KG1 (cell line): ENCODE results near the gene SMCR8.
"Not testable (repeated sequence)": the region's sequence is repeated elsewhere in the genome, so short reads cannot be mapped to it uniquely, and the experiment has no call there.

Source experiments
- DNase-seq: peaks from one replicate; lab custom pipeline; 2025; lab: John Stamatoyannopoulos, UW

SMCR8 gene

DNA sequence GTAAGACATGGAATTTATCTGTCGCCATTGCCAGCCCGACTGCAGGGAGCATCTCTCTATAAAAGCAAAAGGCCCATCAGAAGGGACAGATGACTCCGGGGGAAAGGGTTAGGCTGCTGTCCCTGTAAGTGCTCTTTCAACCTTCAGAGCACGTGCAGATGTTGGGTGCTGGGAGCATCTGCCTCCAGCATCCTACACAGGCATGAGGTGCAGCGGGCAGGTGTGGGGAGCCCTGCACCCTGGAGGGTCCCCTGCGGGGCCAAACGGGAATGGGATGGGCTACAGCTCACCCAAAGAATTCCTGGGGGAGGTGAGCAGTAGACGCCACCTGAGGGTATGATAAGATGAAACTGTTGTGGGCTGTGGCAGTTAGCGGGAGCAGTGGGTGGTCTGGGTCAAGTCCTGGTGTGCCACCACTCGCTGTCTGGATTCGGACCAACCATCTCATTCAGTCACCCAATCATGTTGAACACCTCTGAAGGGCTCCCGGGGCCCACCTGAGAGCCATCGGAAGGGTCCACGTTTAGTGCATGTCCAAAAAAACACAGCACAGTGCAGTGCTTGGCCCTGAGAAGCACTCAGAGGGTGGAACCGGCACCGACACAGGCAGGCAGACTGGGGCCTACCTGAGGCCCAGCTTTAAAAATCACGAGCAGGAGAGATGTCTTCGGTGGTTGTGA is 3.8 kb downstream of the SMCR8 start:
- no peak for DNase-seq

DNA sequence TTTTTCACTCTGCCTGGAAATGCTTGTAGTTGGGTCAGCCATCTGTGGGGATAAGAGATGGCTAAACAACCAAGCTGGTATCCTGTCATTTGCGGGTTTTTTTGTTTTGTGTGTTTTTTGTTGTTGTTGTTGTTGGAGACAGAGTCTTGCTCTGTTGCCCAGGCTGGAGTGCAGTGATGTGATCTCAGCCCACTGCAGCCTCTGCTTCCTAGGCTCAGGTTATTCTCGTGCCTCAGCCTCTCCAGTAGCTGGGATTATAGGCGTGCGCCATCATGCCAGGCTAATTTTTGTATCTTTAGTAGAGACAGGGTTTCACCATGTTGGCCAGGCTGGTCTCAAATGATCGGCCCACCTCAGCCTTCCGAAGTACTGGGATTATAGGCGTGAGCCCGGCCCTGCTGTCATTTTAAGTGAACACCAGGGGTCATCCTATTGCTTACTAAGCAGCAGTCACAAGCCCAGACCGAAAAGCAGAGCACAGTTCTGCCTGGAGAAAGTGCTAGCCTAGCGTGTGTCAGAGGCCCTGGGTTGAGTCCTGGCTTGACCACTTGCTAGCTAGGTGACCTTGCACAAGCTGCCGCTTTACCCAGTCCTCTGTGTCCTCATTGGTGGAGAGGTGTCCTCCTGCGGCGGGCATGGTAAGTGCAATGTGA is 4.6 kb downstream of the SMCR8 start:
- no peak for DNase-seq

DNA sequence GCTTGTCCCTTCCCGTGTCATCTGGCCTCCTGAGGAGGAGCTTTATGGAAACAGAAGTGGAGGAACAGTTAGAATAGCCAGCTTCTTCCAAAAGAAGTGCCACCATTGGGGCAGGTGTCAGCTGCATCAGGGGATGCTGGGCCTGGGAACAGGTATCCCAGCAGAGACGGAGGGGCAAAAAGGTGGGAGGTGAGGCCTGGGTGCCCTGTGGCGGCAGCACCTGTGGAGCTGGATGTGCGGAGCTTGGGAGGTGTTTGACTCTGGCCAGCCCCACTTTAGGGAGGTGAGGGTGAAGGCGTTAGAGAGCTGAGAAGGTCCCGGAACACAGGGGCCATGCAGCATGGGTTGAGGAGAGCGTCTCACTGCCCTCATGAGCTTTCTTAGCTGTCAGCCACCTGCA is 5.2 kb downstream of the SMCR8 start:
- DNase-seq: no peak

DNA sequence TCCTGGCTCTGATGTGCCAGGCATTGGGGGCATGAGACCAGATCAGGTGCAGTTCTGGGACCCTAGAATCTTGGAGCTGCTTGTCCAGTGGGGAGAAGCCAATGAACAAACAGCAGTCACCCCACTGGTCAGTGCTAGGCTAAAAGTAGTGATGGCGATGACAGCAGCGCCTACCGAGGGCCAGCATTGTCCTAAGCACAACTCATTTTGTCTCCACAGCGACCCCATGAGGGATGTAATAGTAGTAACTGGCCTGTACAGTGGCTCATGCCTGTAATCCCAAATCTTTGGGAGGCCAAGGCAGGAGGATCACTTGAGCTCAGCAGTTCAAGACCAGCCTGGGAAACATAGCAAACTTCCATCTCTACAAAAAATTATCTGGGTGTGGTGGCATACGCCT is 6.2 kb downstream of the SMCR8 start:
- no peak for DNase-seq

DNA sequence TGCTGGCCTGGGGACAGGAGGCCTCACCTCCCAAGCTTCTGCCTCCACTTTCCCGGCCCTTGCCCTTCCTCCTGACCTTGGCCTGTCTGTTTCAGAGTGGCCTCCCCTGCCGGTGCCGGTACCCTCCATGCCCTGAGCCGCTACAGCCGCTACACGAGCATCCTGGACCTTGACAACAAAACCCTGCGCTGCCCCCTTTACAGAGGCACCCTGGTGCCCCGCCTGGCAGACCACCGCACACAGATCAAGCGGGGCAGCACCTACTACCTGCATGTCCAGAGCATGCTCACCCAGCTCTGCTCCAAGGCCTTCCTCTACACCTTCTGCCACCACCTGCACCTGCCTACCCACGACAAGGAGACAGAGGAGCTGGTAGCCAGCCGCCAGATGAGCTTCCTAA is 7.4 kb downstream of the SMCR8 start:
- DNase-seq: no peak

DNA sequence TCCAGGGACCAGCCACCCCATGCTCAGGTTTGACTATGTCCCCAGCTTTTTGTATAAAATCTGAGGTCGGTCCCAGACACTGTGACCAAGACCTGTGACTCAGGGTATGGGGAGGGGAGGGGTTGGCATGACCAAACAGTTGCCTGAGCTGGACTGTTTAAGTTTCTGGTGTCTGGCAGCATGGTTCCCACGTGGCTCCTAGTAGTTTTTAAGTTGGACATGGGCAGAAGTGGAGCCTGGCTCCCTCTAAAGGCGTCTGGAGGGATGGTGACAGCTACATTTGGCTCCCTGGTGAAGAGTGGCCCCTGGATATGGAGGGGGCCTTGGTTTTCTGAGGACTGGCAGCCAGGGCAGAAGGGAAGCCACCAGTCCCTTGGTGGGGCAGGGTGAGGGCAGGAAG is 7.9 kb downstream of the SMCR8 start:
- no peak for DNase-seq

DNA sequence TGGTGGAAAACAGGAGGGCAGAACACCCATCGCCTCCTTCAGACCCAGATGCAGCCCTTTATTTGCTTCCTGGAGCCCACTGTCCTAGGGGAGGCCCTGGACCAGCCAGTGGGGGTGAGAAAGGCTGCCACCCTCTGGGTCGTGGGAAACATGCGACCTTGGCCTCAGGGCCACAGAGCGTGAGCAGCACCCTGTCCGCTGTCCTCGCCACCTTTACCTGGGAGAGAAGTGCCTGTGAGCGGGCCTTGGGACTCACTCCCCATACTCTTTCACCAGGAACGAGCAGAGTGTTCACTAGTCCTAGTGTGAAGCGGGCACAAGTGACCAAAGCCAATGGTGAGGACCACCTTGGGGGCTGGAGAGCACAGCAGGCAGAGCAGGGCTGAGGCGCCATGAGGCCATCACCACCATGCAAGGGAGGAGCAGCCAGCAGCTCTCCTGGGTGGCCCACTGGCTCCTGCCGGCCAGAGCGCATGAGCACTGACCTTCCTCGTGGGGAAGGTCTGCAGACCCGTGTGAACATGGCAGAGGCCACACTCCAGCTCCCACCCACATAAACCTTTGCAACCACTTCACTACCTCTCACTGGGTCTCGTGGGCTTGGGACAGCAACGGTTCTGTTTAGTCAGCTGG is 8.5 kb downstream of the SMCR8 start:
- DNase-seq: no peak

DNA sequence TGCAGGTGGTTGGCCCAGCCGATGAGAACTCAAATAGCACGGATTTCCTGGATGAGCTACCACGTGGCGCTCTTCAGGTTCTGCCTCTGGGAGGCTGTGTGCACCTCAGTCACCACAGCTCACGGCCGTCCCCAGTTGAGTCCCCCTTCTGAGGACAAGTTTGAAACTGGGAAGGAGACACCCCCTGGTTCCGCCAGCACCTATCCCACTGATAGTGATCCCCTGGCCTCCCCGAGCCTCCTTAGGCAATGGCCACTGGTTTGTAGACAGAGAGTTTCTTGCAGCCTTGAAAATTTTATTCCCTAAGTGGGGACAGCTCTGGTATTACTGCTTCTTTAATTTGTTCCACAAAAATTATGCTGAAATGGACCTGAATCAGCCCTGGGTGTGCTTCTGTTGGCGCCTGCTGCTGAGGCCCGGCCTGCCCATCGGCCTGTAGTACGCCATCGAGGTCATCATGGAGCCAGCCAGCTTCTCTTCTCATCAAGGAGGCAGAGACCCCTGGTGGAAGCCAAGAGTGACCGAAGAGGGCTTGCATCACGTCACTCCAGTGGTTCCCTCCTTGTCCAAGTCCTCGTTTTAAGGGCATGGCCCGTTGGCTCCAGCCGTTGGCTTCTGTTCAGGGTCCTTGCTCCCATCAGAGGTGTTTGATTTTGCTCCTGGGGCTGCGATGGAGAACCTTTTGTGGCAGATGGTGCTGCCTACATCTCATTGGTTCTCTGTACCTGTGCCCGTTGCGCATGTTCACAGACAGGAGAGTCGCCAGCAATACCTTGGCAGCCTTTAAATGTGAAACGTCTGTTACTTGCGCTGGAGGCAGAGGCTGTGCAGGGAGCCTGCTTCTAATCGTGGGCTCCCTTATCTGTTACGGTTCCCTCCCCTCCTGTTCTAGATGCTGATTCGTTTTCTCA is 9.3 kb downstream of the SMCR8 start:
- no peak for DNase-seq

DNA sequence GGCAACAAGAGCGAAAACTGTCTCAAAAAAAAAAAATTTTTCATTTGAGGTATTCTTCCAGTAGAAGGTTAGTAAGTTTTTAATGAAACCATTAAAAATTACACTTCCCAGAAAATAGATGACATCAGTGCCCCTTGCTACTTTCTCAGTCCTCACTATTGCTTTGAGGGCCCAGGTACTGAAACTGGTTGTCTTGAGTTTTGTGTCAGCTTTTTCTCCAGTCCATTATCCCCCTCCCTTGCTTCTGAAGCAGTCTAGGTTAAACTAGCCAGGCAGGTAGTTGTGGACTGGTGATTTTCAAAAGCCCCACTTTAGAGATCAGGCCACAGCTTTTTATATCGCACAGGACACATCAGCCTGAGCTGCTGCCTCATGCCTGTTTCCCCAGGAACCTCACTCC is 10.9 kb downstream of the SMCR8 start:
- no peak for DNase-seq

DNA sequence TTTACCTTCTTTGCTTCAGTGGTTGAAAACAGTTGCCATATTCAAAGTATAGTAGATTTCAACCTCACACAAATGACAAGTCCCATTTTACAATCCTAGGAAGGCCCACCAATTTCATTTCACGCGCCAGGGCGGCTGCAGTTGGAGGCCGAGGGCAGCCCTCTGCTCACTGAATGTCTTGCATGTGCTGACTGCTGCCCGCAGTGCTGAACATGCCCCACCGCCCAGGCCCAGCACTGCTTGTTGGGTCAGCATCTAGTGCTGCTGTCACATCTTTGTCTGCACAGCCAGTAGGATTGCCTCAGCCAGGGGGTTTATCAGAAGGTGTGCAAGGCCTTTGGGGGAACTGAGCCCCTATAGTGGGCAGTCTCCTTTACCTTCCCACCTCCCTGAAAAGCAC is 11.5 kb downstream of the SMCR8 start:
- DNase-seq: no peak

DNA sequence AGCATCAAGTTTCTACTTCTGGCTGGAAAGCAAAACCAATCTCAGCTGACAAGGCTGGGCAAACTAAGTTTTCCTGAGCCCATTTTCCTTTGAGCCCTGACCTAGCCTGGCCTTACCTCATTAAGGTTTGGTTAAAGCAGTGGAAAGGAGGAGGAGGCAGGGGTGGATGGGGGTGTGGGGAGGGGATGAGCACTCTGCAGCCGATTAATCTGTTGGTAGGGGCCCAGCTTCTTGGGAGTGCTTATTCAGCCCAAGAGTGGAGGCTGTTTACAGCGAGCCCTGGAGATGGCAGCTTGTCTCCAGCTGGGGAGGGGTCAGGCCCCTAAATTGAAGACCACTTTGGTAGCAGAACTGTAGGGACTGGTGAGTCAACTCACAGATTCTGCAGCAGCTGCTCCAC is 12.0 kb downstream of the SMCR8 start:
- DNase-seq: no peak

DNA sequence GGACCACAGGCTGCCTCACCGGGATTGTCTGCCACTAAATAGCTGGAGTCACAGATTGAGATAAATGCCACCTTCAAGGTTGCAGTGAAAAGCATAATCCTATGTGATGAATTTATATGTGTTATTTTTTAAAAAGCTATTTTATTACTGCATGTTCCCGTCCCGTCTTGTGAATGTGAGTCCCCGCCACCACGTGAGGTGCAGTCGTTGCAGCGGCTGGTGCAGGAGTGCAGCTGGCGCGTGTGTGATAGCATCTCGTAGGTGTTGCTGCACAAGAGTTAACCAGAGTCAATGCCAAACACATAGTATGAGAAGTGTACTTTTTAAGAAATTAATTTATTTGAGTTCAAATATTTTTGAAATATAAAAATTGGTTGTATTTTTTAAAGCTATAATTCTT is 12.5 kb downstream of the SMCR8 start:
- no peak for DNase-seq

DNA sequence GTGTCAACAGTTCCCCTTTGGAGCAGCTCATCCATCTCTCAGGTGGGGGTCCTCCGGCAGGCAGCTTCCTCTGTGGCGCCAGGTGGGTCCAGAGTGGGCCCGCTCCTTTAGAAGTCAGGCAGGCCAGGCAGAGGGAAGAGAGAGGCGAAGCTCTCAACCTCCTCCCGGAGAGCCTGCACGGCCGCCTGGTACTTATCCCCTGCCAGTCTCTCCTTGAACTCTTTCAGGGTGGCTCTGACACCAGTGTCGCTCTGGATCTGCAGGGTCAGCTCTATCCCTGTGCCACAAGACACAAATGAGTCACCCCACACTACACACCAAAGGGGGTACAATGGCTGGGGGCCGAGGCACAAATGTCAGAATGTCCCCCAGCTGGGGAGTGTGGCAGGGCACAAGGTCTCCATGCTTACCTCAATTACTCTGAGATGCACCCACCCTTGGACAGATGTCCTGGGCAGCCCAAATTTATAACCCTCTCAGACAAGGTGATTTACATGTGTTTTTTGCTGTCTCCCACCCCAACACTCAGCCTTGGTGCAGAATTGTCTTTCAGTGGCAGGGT is 13.6 kb downstream of the SMCR8 start:
- DNase-seq: no peak

DNA sequence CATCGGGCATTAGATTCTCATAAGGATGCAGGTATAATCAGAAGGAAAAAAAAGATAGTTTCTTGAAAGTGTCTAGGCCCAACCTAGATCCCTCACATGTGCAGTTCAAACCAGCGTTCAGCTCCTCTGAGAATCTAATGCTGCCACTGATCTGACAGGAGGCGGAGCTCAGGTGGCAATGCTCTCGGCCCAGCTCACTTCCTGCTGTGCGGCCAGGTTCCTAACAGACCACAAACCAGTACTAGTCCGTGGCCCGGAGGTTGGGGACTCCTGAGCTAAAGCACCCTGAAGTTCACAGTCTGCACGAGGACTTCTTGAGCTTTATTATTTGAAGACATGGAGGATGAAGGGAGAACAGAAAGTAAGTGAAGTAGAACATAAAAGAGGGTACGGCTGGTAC is 16.8 kb downstream of the SMCR8 start:
- DNase-seq: no peak

DNA sequence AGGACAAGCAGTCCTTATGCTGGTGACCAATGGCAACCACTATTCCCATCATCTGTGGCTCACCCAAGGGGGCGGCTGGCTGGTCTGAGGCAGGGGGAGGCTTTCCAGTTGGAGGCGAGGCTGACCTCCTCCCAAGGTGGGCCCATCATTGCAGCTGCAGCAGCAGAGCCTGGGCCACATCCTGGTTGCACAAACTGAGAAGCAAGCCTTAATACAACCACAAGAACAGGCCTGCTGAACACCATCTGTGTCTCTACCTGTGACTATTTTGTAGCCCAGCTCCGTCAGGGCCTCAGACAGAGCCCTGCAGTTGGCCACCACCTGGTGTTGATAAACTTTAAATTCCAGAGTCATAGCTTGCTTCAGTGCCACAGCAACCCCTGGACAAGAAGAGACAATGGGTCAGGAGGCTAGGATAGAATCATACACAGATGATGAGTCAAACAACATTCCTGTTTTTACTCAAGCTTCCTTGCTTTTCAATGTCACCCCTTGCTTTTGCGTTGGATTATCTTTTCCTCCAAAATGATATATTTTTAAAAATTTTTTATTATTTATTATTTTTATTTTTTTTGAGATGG is 17.9 kb downstream of the SMCR8 start:
- DNase-seq: no peak

DNA sequence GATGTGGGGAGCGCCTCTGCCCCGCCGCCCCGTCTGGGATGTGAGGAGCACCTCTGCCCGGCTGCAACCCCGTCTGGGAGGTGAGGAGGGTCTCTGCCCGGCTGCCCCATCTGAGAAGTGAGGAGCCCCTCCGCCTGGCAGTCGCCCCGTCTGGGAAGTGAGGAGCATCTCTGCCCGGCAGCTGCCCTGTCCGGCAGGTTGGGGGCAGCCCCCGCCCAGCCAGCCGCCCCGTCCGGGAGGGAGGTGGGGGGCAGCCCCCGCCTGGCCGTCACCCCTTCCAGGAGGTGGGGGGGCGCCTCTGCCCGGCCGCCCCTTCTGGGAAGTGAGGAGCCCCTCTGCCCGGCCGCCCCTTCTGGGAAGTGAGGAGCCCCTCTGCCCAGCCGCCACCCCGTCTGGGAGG is 23.1 kb downstream of the SMCR8 start:
- not testable (repeated sequence) for DNase-seq

DNA sequence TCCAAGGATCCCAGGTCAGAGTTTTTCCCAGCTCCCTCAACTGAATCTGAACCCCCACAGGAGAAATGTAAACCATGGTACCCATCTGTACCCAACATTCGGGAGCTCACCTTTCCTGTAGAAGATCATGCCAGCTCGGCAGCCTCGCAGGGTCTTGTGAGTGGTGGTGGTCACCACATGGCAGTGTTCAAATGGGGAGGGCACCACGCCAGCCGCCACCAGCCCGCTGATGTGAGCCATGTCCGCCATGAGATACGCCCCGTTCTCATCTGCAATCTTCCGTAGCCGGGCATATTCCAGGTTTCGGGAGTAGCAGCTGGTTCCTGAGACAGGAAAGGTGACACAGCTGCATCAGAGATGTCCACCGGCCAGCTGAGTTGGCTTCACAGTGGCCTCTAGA is 24.8 kb downstream of the SMCR8 start:
- DNase-seq: no peak

DNA sequence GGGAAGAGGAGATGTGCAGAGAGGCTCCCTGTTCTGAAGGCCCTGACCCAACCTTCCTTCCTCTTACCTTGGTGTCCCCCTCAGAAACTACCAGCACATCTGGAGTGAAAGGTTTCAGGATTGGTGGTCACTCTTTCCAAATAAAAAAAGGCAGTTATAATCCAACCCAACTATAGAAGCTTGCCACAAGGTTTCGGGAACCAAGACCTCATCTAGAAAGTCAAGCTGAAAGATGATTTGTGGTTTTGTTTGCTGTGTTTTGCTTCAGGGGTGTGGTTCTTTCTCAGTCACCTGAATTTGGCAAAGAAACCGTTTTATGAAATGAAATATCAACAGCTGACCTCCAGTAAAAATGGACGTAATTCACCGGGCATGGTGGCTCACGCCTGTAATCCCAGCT is 28.9 kb downstream of the SMCR8 start:
- DNase-seq: no peak

DNA sequence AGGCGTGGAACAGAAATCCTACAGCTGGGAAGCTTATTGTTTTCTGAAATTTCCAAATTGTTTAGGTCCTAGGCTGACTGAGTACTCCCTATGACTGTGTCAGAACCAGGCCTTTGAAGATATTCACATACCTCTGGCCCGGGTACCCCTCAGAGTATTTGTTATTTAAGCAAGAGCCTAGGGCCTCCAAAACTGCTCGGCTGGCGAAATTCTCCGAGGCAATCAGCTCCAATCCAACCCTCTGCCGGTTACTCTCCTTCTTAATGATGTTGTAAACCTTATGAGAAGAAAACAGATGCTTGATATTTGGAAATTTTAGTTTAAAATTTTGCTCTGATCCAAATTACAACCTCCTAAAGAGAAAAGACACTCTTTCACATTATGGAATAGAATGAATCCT is 38.4 kb downstream of the SMCR8 start:
- DNase-seq: no peak

DNA sequence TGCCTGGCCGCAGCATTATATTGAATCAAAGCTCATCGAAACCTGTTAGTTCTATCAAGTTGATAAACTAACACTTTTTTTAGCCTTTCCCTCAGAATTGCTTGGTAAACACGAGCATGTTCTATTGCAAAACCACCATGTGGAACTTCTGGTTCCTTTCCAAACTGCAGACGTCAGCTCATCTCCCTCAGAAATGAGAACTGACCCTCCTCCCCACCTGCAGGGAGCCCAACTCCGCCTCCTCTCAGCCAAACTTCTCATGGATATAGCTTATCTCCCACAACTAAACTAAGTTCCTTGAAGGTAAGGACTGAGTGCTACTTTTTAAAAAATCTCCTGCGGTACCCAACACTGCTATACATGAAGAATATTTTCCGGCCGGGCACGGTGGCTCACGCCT is 41.5 kb downstream of the SMCR8 start:
- DNase-seq: no peak

DNA sequence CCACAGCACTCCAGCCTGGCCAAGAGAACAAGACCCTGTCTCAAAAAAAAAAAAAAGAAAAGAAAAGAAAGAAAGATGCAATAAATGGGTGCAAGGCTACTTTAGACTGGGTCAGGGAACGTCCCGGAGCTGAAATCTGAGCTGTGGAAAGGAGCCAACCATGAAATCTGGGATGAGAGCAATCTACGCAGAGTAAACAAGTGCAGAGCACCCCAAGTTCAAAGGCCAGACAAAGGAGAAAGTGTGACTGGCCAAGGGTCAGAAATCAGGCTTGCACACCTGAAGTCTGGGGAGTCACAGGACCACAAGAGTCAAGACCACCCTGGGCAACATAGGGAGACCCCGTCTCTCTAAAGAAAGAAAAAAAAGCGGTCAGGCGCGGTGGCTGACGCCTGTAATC is 45.4 kb downstream of the SMCR8 start:
- DNase-seq: no peak
